Measurements from ENCODE around the gene KCNN1.

KCNN1 gene

DNA sequence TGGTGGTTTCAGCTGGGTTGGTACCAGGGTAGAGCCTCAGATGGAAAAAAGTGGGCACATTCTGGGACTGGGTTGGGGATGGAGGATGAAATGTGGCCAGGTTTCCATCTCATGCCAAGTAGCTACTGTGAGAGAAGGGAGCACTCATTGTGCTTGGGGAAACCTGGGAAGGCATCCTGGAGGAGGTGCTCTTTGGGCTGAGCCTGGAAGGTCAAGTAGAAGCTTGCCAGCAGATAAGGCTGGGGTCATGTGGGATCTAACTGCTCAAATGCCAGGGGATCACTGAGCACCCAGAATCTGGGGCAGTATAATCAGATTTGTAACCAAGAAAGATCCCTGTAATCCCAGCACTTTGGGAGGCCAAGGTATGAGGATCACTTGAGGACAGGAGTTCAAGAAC is 9.0 kb upstream of the KCNN1 start:
- TF ChIP-seq ZFP3 (tag by site-specific recombination; IDR thresholded peaks at IDR 0.05; ENCODE audit: low read depth): peak; percentile 54; the same call in 1 of the 2 replicates
- TF ChIP-seq ZEB2 (tag by site-specific recombination; IDR thresholded peaks at IDR 0.05): no peak
- 0 out of 2 replicates have a peak, but pooled peaks have one; percentile 9 for TF ChIP-seq GLI4 (tag by site-specific recombination; IDR thresholded peaks at IDR 0.05)
- Histone ChIP-seq H3K27ac (ENCODE audit: extremely low read depth, low read depth, low read length) (no peak overlapping the region), H3K4me3 (ENCODE audit: low read depth, low read length) (no peak overlapping the region), H3K9me3 (ENCODE audit: control insufficient read depth, insufficient read depth, low read depth, low read length) (no peaks in the 10 kb centered on the region), H3K36me3 (ENCODE audit: control insufficient read depth in 2 of 2, insufficient read depth in 1 of 2, low read length in 2 of 2) (no peaks in the 10 kb centered on the region), H3K4me1 (ENCODE audit: control insufficient read depth, insufficient read depth, low read length) (no peaks in the 10 kb centered on the region)
- ChIA-PET POLR2A (interaction anchor here (0.6 kb wide), 1 partner anchor 245 kb away, joined by 4 read pairs; no protein-coding TSS in a partner anchor), CTCF (interaction anchor here (0.7 to 1.2 kb wide), 3 partner anchors 19 to 218 kb away, joined by 3 to 5 read pairs (median 4); no protein-coding TSS in a partner anchor)

GRCh38 chr19:17963936-17964691 is 2.8 kb upstream of the KCNN1 start:
- Histone ChIP-seq H3K4me3 (ENCODE audit: low read depth, low read length) (no peak overlapping the region), H3K36me3 (ENCODE audit: control insufficient read depth in 2 of 2, insufficient read depth in 1 of 2, low read length in 2 of 2) (no peaks in the 10 kb centered on the region), H3K4me1 (ENCODE audit: control insufficient read depth, insufficient read depth, low read length) (no peaks in the 10 kb centered on the region), H3K27ac (ENCODE audit: extremely low read depth, low read depth, low read length) (no peak overlapping the region), H3K9me3 (ENCODE audit: control insufficient read depth, insufficient read depth, low read depth, low read length) (no peaks in the 10 kb centered on the region)
- ChIA-PET POLR2A (no interaction called here), CTCF (interaction anchor here (0.9 to 1.4 kb wide), 3 partner anchors 18 to 32 kb away, joined by 3 to 4 read pairs (median 3); no protein-coding TSS in a partner anchor)
- no peak for TF ChIP-seq ZFP69B (tag by site-specific recombination; IDR thresholded peaks at IDR 0.05)
- TF ChIP-seq ZBTB44 (tag by site-specific recombination; IDR thresholded peaks at IDR 0.05): no peak
- peak; percentile 65 for TF ChIP-seq EGR2 (tag by site-specific recombination; IDR thresholded peaks at IDR 0.05; ENCODE audit: low read depth)
- TF ChIP-seq ZNF24 (tag by site-specific recombination; IDR thresholded peaks at IDR 0.05): peak; percentile 82
- TF ChIP-seq, protein P1, sequence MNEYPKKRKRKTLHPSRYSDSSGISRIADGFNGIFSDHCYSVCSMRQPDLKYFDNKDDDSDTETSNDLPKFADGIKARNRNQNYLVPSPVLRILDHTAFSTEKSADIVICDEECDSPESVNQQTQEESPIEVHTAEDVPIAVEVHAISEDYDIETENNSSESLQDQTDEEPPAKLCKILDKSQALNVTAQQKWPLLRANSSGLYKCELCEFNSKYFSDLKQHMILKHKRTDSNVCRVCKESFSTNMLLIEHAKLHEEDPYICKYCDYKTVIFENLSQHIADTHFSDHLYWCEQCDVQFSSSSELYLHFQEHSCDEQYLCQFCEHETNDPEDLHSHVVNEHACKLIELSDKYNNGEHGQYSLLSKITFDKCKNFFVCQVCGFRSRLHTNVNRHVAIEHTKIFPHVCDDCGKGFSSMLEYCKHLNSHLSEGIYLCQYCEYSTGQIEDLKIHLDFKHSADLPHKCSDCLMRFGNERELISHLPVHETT (tag by site-specific recombination; IDR thresholded peaks at IDR 0.05): no peak
- no peak for TF ChIP-seq FEZF1 (tag by site-specific recombination; IDR thresholded peaks at IDR 0.05)
- peak; percentile 65 for TF ChIP-seq ZFHX2 (tag by site-specific recombination; conservative IDR thresholded peaks at IDR 0.05)

DNA sequence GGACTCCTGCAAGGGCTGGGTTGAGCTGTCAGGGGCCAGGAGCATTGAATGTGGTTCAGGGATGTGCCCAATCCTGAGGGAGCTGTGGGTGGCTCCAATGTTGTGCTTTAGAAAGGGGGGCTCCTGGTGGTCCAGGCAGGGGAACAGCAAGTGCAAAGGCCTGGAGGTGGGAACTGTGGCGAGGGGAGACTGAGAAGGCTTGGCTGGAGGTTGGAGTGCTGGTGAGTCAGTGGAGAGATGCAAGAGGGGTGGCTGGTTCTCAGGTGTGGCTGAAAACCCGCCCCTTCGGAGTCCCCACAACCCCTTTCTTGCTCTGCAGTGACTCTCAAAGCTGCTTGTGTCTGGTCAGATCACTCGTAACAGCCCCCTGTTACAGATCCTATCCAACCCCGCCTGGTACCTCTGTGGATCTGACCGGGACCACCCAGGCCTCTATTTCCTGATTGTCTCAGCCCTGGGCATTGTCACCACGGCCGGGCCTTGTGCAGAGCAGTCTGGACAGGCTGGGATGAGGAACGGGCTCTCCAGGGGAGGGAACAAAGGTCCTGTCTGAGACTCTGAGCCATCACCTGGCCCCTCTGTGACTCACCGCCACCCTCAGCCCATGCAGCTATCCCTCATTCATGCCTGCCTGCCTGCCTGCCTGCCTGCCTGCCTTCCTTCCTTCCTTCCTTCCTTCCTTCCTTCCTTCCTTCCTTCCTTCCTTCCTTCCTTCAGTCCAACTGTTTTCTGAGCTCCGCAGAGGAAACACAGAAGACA is 1.4 kb upstream of the KCNN1 start:
- no peak overlapping the region for H3K4me3 ChIP-seq (ENCODE audit: low read depth, low read length)
- no peaks in the 10 kb centered on the region for H3K36me3 ChIP-seq (ENCODE audit: control insufficient read depth in 2 of 2, insufficient read depth in 1 of 2, low read length in 2 of 2)
- H3K9me3 ChIP-seq (ENCODE audit: control insufficient read depth, insufficient read depth, low read depth, low read length): no peaks in the 10 kb centered on the region
- no peaks in the 10 kb centered on the region for H3K4me1 ChIP-seq (ENCODE audit: control insufficient read depth, insufficient read depth, low read length)
- POLR2A ChIA-PET: interaction anchor here (0.7 kb wide), 1 partner anchor 33 kb away, joined by 5 read pairs; the partner anchor contains the start of gene CCDC124
- CTCF ChIA-PET: interaction anchor here (0.7 to 1.0 kb wide), 3 partner anchors 19 to 183 kb away, joined by 3 to 6 read pairs (median 4); no protein-coding TSS in a partner anchor
- no peak overlapping the region for H3K27ac ChIP-seq (ENCODE audit: extremely low read depth, low read depth, low read length)
- TF ChIP-seq ZNF776 (tag by site-specific recombination; IDR thresholded peaks at IDR 0.05; ENCODE audit: borderline replicate concordance) (no peak), BCL6B (tag by site-specific recombination; IDR thresholded peaks at IDR 0.05) (no peak), KLF10 (tag by site-specific recombination; IDR thresholded peaks at IDR 0.05) (no peak), ZNF302 (tag by site-specific recombination; IDR thresholded peaks at IDR 0.05; ENCODE audit: low read depth) (no peak), ZNF792 (tag by site-specific recombination; IDR thresholded peaks at IDR 0.05) (no peak), ZNF600 (tag by site-specific recombination; IDR thresholded peaks at IDR 0.05) (peak; percentile 74), ZNF623 (tag by site-specific recombination; IDR thresholded peaks at IDR 0.05) (peak; percentile 38), SP3 (tag by site-specific recombination; IDR thresholded peaks at IDR 0.05) (no peak), ZNF473 (tag by site-specific recombination; IDR thresholded peaks at IDR 0.05) (no peak), SCRT2 (tag by site-specific recombination; IDR thresholded peaks at IDR 0.05) (no peak)
- TF ChIP-seq, protein P2, sequence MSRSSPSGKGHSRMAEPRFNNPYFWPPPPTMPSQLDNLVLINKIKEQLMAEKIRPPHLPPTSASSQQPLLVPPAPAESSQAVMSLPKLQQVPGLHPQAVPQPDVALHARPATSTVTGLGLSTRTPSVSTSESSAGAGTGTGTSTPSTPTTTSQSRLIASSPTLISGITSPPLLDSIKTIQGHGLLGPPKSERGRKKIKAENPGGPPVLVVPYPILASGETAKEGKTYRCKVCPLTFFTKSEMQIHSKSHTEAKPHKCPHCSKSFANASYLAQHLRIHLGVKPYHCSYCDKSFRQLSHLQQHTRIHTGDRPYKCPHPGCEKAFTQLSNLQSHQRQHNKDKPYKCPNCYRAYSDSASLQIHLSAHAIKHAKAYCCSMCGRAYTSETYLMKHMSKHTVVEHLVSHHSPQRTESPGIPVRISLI (tag by site-specific recombination; IDR thresholded peaks at IDR 0.05): no peak
- TF ChIP-seq, protein P3, sequence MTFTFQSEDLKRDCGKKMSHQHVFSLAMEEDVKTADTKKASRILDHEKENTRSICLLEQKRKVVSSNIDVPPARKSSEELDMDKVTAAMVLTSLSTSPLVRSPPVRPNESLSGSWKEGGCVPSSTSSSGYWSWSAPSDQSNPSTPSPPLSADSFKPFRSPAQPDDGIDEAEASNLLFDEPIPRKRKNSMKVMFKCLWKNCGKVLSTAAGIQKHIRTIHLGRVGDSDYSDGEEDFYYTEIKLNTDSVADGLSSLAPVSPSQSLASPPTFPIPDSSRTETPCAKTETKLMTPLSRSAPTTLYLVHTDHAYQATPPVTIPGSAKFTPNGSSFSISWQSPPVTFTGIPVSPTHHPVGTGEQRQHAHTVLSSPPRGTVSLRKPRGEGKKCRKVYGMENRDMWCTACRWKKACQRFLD (tag by site-specific recombination; IDR thresholded peaks at IDR 0.05): no peak

Data from HEK293 (cell line).